Transverse colon (tissue), 3 donors: ENCODE measurements around the gene GPC6.

Source experiments
- CTCF ChIP-seq, 5 experiments: fragments of 200-600 bp in 3 of 5; fragments of 450-650 bp in 2 of 5; sonication (generic) in 3 of 5; IDR thresholded peaks; 1 replicate in 2 of 5; 2 replicates in 3 of 5; pipeline ENCODE4 v1.5.1; 2016 to 2017; ENCODE audit warnings: antibody characterized with exemption in 5 of 5, inconsistent platforms in 3 of 5, mild to moderate bottlenecking in 2 of 5, moderate library complexity in 1 of 5
- EP300 ChIP-seq: sonication (generic); formaldehyde crosslinking; IDR thresholded peaks from one replicate; pipeline ENCODE4 v1.6.1; 2017; ENCODE audit warnings: antibody characterized with exemption, low read depth
- POLR2A ChIP-seq: fragments of 450-650 bp; IDR thresholded peaks from one replicate; pipeline ENCODE4 v1.6.1; 2016; ENCODE audit warnings: antibody characterized with exemption, mild to moderate bottlenecking, moderate library complexity

GRCh38 chr13:94431574-94431973, 1205.0 kb downstream of the GPC6 start:
- TF ChIP-seq CTCF (IDR thresholded peaks at IDR 0.05) = no peak
- TF ChIP-seq POLR2A = no peak
- TF ChIP-seq EP300 = no peak
